ENCODE results near the gene IQSEC1. TPM values are rescaled to one million over a fixed set of nuclear protein-coding genes. Genes with fewer than 3 reads are reported as not detected.
A peak's percentile ranks its signal among the peaks of the same experiment; 100 is the strongest.

The IQSEC1 gene
- total RNA-seq (2022) = 13.3 and 13.6 TPM in 2 replicates
- percentile 30 among the genes with signal in this experiment for Bru-seq, nascent RNA
- BruChase-seq, experiment 1, labeled RNA remaining after a 6-hour chase = percentile 32 among the genes with signal in this experiment
- BruChase-seq, experiment 2, labeled RNA remaining after a 2-hour chase = percentile 30 among the genes with signal in this experiment
- long read RNA-seq, partial matches to known transcripts = 1 of 13 reads
- long read RNA-seq, other reads (novel, unspliced or antisense) = 12 of 13 reads

- H3K27ac Mint-ChIP-seq (ENCODE audit: unreplicated experiment) = no peak within 1 kb of the TSS
- CTCF ChIA-PET = no interaction called here
- H3K27me3 Mint-ChIP-seq (ENCODE audit: unreplicated experiment) = peaks cover 60% of the 10 kb centered on the region
- H3K36me3 Mint-ChIP-seq (ENCODE audit: insufficient read depth, unreplicated experiment) = no peaks in the 10 kb centered on the region
- no peak for TF ChIP-seq CTCF (IDR thresholded peaks at IDR 0.05; ENCODE audit: unreplicated experiment)
- no peak for DNase-seq
- H3K4me1 Mint-ChIP-seq (ENCODE audit: low read depth, unreplicated experiment) = no peaks in the 10 kb centered on the region
- H3K9me3 Mint-ChIP-seq (ENCODE audit: low read depth, unreplicated experiment) = no peaks in the 10 kb centered on the region
- intact Hi-C loops (cut with micrococcal nuclease; ENCODE audit: unreplicated experiment) = no loop called here
- BruUV-seq (replicated peaks) = no TSS peak
- no peak within 1 kb of the TSS for H3K4me3 Mint-ChIP-seq (ENCODE audit: low read depth, unreplicated experiment)
These were observed at the start of gene IQSEC1 for GRCh38 chr3:13073326-13074005. TSS of gene IQSEC1 (minus strand) at chr3:13073429. CDS start at chr3:13073014, 415 bp downstream.

- CTCF ChIA-PET = no interaction called here
- DNase-seq = no peak
- intact Hi-C loops (cut with micrococcal nuclease; ENCODE audit: unreplicated experiment) = no loop called here
- Mint-ChIP-seq H3K36me3 (ENCODE audit: insufficient read depth, unreplicated experiment) (no peaks in the 10 kb centered on the region), H3K4me3 (ENCODE audit: low read depth, unreplicated experiment) (no peak overlapping the region), H3K27ac (ENCODE audit: unreplicated experiment) (no peak overlapping the region), H3K27me3 (ENCODE audit: unreplicated experiment) (peaks cover 88% of the 10 kb centered on the region), H3K4me1 (ENCODE audit: low read depth, unreplicated experiment) (no peaks in the 10 kb centered on the region), H3K9me3 (ENCODE audit: low read depth, unreplicated experiment) (no peaks in the 10 kb centered on the region)
- BruUV-seq (replicated peaks) = no TSS peak
- TF ChIP-seq CTCF (IDR thresholded peaks at IDR 0.05; ENCODE audit: unreplicated experiment) = no peak
These were observed 49.1 kb upstream of the IQSEC1 start for GRCh38 chr3:13122081-13123012.

- no peak for TF ChIP-seq CTCF (IDR thresholded peaks at IDR 0.05; ENCODE audit: unreplicated experiment)
- Mint-ChIP-seq H3K27me3 (ENCODE audit: unreplicated experiment) (peaks cover 87% of the 10 kb centered on the region), H3K4me1 (ENCODE audit: low read depth, unreplicated experiment) (no peaks in the 10 kb centered on the region), H3K27ac (ENCODE audit: unreplicated experiment) (no peak overlapping the region), H3K9me3 (ENCODE audit: low read depth, unreplicated experiment) (no peaks in the 10 kb centered on the region), H3K4me3 (ENCODE audit: low read depth, unreplicated experiment) (no peak overlapping the region), H3K36me3 (ENCODE audit: insufficient read depth, unreplicated experiment) (no peaks in the 10 kb centered on the region)
- intact Hi-C loops (cut with micrococcal nuclease; ENCODE audit: unreplicated experiment) = no loop called here
- no TSS peak for BruUV-seq (replicated peaks)
- CTCF ChIA-PET = no interaction called here
- DNase-seq = no peak
These were observed 48.3 kb upstream of the IQSEC1 start for GRCh38 chr3:13121553-13122001.

- H3K36me3 Mint-ChIP-seq (ENCODE audit: insufficient read depth, unreplicated experiment) = no peaks in the 10 kb centered on the region
- no peaks in the 10 kb centered on the region for H3K4me1 Mint-ChIP-seq (ENCODE audit: low read depth, unreplicated experiment)
- TF ChIP-seq CTCF (IDR thresholded peaks at IDR 0.05; ENCODE audit: unreplicated experiment) = no peak
- no peak overlapping the region for H3K27ac Mint-ChIP-seq (ENCODE audit: unreplicated experiment)
- CTCF ChIA-PET = interaction anchor here (1.2 to 1.8 kb wide), 2 partner anchors 10 to 172 kb away, joined by 3 to 7 read pairs; no protein-coding TSS in a partner anchor
- intact Hi-C loops (cut with micrococcal nuclease; ENCODE audit: unreplicated experiment) = no loop called here
- no TSS peak for BruUV-seq (replicated peaks)
- DNase-seq = no peak
- no peaks in the 10 kb centered on the region for H3K9me3 Mint-ChIP-seq (ENCODE audit: low read depth, unreplicated experiment)
- H3K4me3 Mint-ChIP-seq (ENCODE audit: low read depth, unreplicated experiment) = no peak overlapping the region
- H3K27me3 Mint-ChIP-seq (ENCODE audit: unreplicated experiment) = peaks cover 81% of the 10 kb centered on the region
These were observed 47.8 kb upstream of the IQSEC1 start for GRCh38 chr3:13120928-13121552.
